ENCODE measurements around the gene MDFI.

GRCh38 chr6:41680182-41680965 is 42.1 kb downstream of the MDFI start:
- TF ChIP-seq, protein P1, sequence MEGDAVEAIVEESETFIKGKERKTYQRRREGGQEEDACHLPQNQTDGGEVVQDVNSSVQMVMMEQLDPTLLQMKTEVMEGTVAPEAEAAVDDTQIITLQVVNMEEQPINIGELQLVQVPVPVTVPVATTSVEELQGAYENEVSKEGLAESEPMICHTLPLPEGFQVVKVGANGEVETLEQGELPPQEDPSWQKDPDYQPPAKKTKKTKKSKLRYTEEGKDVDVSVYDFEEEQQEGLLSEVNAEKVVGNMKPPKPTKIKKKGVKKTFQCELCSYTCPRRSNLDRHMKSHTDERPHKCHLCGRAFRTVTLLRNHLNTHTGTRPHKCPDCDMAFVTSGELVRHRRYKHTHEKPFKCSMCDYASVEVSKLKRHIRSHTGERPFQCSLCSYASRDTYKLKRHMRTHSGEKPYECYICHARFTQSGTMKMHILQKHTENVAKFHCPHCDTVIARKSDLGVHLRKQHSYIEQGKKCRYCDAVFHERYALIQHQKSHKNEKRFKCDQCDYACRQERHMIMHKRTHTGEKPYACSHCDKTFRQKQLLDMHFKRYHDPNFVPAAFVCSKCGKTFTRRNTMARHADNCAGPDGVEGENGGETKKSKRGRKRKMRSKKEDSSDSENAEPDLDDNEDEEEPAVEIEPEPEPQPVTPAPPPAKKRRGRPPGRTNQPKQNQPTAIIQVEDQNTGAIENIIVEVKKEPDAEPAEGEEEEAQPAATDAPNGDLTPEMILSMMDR (IDR thresholded peaks at IDR 0.05 in 4 of 5, conservative IDR thresholded peaks at IDR 0.05 in 1 of 5) = no peak
- TF ChIP-seq POLR2A (IDR thresholded peaks at IDR 0.05) = no peak
